ENCODE results near the gene SYF2.
A peak's percentile ranks its signal among the peaks of the same experiment; 100 is the strongest.

SYF2 gene

GRCh38 chr1:25197235-25197975, 34.9 kb downstream of the SYF2 start:
- no peaks in the 10 kb centered on the region for H3K36me3 ChIP-seq (ENCODE audit: low read depth)
- no peaks in the 10 kb centered on the region for H3K9me3 ChIP-seq (ENCODE audit: severe bottlenecking)
- ATAC-seq (ENCODE audit: low read depth) (no peak), DNase-seq (ENCODE audit: low spot score) (no peak)
- no peak overlapping the region for H3K27ac ChIP-seq (ENCODE audit: poor library complexity, severe bottlenecking)
- no peak overlapping the region for H3K4me3 ChIP-seq (ENCODE audit: severe bottlenecking)
- H3K27me3 ChIP-seq (ENCODE audit: insufficient read depth, poor library complexity, severe bottlenecking), result no peaks in the 10 kb centered on the region
- no peak for TF ChIP-seq CTCF (IDR thresholded peaks at IDR 0.05; ENCODE audit: poor library complexity, severe bottlenecking)
- H3K4me1 ChIP-seq (ENCODE audit: insufficient read depth, poor library complexity, severe bottlenecking), result peaks cover 3% of the 10 kb centered on the region

GRCh38 chr1:25196830-25197229, 35.5 kb downstream of the SYF2 start:
- no peak overlapping the region for H3K27ac ChIP-seq (ENCODE audit: poor library complexity, severe bottlenecking)
- peaks cover 3% of the 10 kb centered on the region for H3K4me1 ChIP-seq (ENCODE audit: insufficient read depth, poor library complexity, severe bottlenecking)
- no peak for ATAC-seq (ENCODE audit: low read depth)
- no peaks in the 10 kb centered on the region for H3K36me3 ChIP-seq (ENCODE audit: low read depth)
- no peak for DNase-seq (ENCODE audit: low spot score)
- no peaks in the 10 kb centered on the region for H3K27me3 ChIP-seq (ENCODE audit: insufficient read depth, poor library complexity, severe bottlenecking)
- H3K4me3 ChIP-seq (ENCODE audit: severe bottlenecking), result no peak overlapping the region
- no peaks in the 10 kb centered on the region for H3K9me3 ChIP-seq (ENCODE audit: severe bottlenecking)
- TF ChIP-seq CTCF (IDR thresholded peaks at IDR 0.05; ENCODE audit: poor library complexity, severe bottlenecking), result no peak

GRCh38 chr1:25195835-25196234, 36.5 kb downstream of the SYF2 start:
- no peak for DNase-seq (ENCODE audit: low spot score)
- H3K4me1 ChIP-seq (ENCODE audit: insufficient read depth, poor library complexity, severe bottlenecking), result peaks cover 3% of the 10 kb centered on the region
- TF ChIP-seq CTCF (IDR thresholded peaks at IDR 0.05; ENCODE audit: poor library complexity, severe bottlenecking), result no peak
- no peak overlapping the region for H3K4me3 ChIP-seq (ENCODE audit: severe bottlenecking)
- H3K9me3 ChIP-seq (ENCODE audit: severe bottlenecking), result no peaks in the 10 kb centered on the region
- H3K36me3 ChIP-seq (ENCODE audit: low read depth), result no peaks in the 10 kb centered on the region
- no peaks in the 10 kb centered on the region for H3K27me3 ChIP-seq (ENCODE audit: insufficient read depth, poor library complexity, severe bottlenecking)
- H3K27ac ChIP-seq (ENCODE audit: poor library complexity, severe bottlenecking), result no peak overlapping the region
- no peak for ATAC-seq (ENCODE audit: low read depth)

- no peaks in the 10 kb centered on the region for H3K36me3 ChIP-seq (ENCODE audit: low read depth)
- ATAC-seq (ENCODE audit: low read depth), result peak; percentile 72
- no peaks in the 10 kb centered on the region for H3K27me3 ChIP-seq (ENCODE audit: insufficient read depth, poor library complexity, severe bottlenecking)
- H3K9me3 ChIP-seq (ENCODE audit: severe bottlenecking), result no peaks in the 10 kb centered on the region
- TF ChIP-seq CTCF (IDR thresholded peaks at IDR 0.05; ENCODE audit: poor library complexity, severe bottlenecking), result no peak
- H3K4me1 ChIP-seq (ENCODE audit: insufficient read depth, poor library complexity, severe bottlenecking), result peaks cover 3% of the 10 kb centered on the region
- H3K27ac ChIP-seq (ENCODE audit: poor library complexity, severe bottlenecking), result no peak overlapping the region
- H3K4me3 ChIP-seq (ENCODE audit: severe bottlenecking), result no peak overlapping the region
- no peak for DNase-seq (ENCODE audit: low spot score)
These were observed 37.7 kb downstream of the SYF2 start for GRCh38 chr1:25194572-25195020.

GRCh38 chr1:25194054-25194453, 38.2 kb downstream of the SYF2 start:
- DNase-seq (ENCODE audit: low spot score) (no peak), ATAC-seq (ENCODE audit: low read depth) (no peak)
- Histone ChIP-seq H3K9me3 (ENCODE audit: severe bottlenecking) (no peaks in the 10 kb centered on the region), H3K36me3 (ENCODE audit: low read depth) (no peaks in the 10 kb centered on the region), H3K27me3 (ENCODE audit: insufficient read depth, poor library complexity, severe bottlenecking) (no peaks in the 10 kb centered on the region), H3K4me3 (ENCODE audit: severe bottlenecking) (no peak overlapping the region), H3K27ac (ENCODE audit: poor library complexity, severe bottlenecking) (no peak overlapping the region), H3K4me1 (ENCODE audit: insufficient read depth, poor library complexity, severe bottlenecking) (peaks cover 3% of the 10 kb centered on the region)
- no peak for TF ChIP-seq CTCF (IDR thresholded peaks at IDR 0.05; ENCODE audit: poor library complexity, severe bottlenecking)
